Effector memory CD4-positive, alpha-beta T cell (primary cell): ENCODE data around the gene CCNB1IP1.

Experiments used
- DNase-seq, 3 donors: peaks; one replicate each; pipeline ENCODE4 v3.0.0-alpha.2; 2020
- H3K27ac ChIP-seq: 2 replicates; pipeline ENCODE4 v1.7.0; 2013; ENCODE audit warnings: mild to moderate bottlenecking, low read length, moderate library complexity; ENCODE audit not compliant: insufficient read depth, poor library complexity, severe bottlenecking
- H3K27me3 ChIP-seq: replicated peaks from 2 replicates; pipeline ENCODE4 v1.7.0; 2013; ENCODE audit warnings: mild to moderate bottlenecking, low read length; ENCODE audit not compliant: insufficient read depth, control insufficient read depth, poor library complexity, severe bottlenecking
- H3K36me3 ChIP-seq: 2 replicates; pipeline ENCODE4 v1.7.0; 2013; ENCODE audit warnings: mild to moderate bottlenecking, low read length, moderate library complexity; ENCODE audit not compliant: control insufficient read depth, insufficient read depth
- H3K4me1 ChIP-seq: 2 replicates; pipeline ENCODE4 v1.7.0; 2013; ENCODE audit warnings: low read length, mild to moderate bottlenecking; ENCODE audit not compliant: control insufficient read depth, insufficient read depth, poor library complexity, severe bottlenecking
- H3K4me3 ChIP-seq: 2 replicates; pipeline ENCODE4 v1.7.0; 2013; ENCODE audit warnings: low read length, low read depth, mild to moderate bottlenecking; ENCODE audit not compliant: insufficient read depth, poor library complexity, severe bottlenecking
- H3K9me3 ChIP-seq: 2 replicates; pipeline ENCODE4 v1.7.0; 2013; ENCODE audit warnings: mild to moderate bottlenecking, low read length, moderate library complexity; ENCODE audit not compliant: control insufficient read depth
- total RNA-seq, 3 donors: gene quantifications; one replicate each; lab custom pipeline; 2026; lab: John Stamatoyannopoulos, UW

The CCNB1IP1 gene
- 19.8 to 30.6 (median 28.9) reads per million in 3 donors for total RNA-seq

GRCh38 chr14:20332788-20333493 is at the start of gene CCNB1IP1:
Gene CCNB1IP1, minus strand, starts transcription at chr14:20333279. Its CDS starts 16,756 bp downstream, at chr14:20316523.
- Histone ChIP-seq H3K36me3 (no peaks in the 10 kb centered on the region), H3K4me3 (peak within 1 kb of the TSS; percentile 73), H3K27me3 (no peaks in the 10 kb centered on the region), H3K9me3 (no peaks in the 10 kb centered on the region), H3K27ac (peak within 1 kb of the TSS; percentile 60), H3K4me1 (no peaks in the 10 kb centered on the region)
- DNase-seq = peak; percentile 29 to 54 (median 37)

GRCh38 chr14:20382526-20382925 is 49.4 kb upstream of the CCNB1IP1 start:
- H3K27me3 ChIP-seq = no peaks in the 10 kb centered on the region

DNA sequence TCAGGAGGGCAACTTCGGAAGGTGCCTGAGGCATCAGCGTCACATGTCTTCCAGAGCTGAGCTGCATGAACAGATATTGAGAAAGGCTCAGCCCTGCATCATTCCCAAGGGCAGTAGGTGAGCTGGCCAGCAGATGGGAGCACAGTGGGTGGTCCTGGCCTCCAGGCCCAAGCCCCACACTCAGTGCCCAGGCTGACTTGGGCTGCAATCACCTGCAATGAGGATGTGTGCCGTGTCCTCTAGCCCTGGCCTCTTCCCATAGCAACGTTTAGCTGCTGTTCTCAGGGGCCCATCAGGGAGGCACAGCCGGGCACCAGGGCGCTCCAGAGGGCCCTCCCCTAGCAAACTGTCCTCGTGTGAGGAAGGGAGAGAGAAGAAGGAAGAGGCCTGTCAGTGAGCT is 48.3 kb upstream of the CCNB1IP1 start:
- Histone ChIP-seq H3K36me3 (peaks cover 98% of the 10 kb centered on the region), H3K27me3 (no peaks in the 10 kb centered on the region), H3K27ac (no peak overlapping the region), H3K4me1 (no peaks in the 10 kb centered on the region), H3K4me3 (no peak overlapping the region), H3K9me3 (no peaks in the 10 kb centered on the region)
- DNase-seq = no peak

More at GRCh38 chr14:20382526-20382925, 49.4 kb upstream of the CCNB1IP1 start:
- Histone ChIP-seq H3K27ac (no peak overlapping the region), H3K9me3 (no peaks in the 10 kb centered on the region), H3K4me3 (no peak overlapping the region), H3K36me3 (peaks cover 92% of the 10 kb centered on the region), H3K4me1 (no peaks in the 10 kb centered on the region)
- DNase-seq = no peak

GRCh38 chr14:20380681-20381080 is 47.6 kb upstream of the CCNB1IP1 start:
- no peaks in the 10 kb centered on the region for H3K9me3 ChIP-seq
- DNase-seq = no peak
- no peak overlapping the region for H3K4me3 ChIP-seq
- H3K36me3 ChIP-seq = peaks cover 97% of the 10 kb centered on the region
- H3K27ac ChIP-seq = no peak overlapping the region
- no peaks in the 10 kb centered on the region for H3K27me3 ChIP-seq
- H3K4me1 ChIP-seq = no peaks in the 10 kb centered on the region

GRCh38 chr14:20379743-20380142 is 46.7 kb upstream of the CCNB1IP1 start:
- Histone ChIP-seq H3K27ac (no peak overlapping the region), H3K36me3 (peaks cover 95% of the 10 kb centered on the region), H3K9me3 (no peaks in the 10 kb centered on the region), H3K27me3 (no peaks in the 10 kb centered on the region), H3K4me3 (no peak overlapping the region), H3K4me1 (no peaks in the 10 kb centered on the region)
- DNase-seq = no peak

DNA sequence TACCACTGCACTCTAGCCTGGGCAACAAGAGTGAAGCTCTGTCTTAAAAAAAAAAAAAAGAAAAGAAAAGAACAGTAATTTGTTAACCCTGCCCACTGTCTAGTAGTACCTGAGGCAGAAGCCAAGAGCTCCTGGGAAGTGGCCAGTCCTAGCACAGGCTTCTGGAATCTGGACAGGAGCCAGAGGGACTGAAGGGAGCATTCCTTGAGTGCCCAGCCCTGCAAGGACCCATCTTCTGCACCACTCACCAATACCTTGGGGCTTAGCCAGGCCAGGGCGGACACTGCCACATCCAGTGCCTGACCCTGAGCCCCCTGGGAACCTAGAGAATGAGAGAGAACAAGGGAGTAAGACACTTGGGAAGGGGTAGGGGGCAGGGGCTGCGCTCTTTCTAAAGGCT is 44.1 kb upstream of the CCNB1IP1 start:
- H3K9me3 ChIP-seq = no peaks in the 10 kb centered on the region
- no peak for DNase-seq
- H3K36me3 ChIP-seq = peaks cover 95% of the 10 kb centered on the region
- H3K4me1 ChIP-seq = no peaks in the 10 kb centered on the region
- no peak overlapping the region for H3K4me3 ChIP-seq
- no peak overlapping the region for H3K27ac ChIP-seq
- H3K27me3 ChIP-seq = no peaks in the 10 kb centered on the region

DNA sequence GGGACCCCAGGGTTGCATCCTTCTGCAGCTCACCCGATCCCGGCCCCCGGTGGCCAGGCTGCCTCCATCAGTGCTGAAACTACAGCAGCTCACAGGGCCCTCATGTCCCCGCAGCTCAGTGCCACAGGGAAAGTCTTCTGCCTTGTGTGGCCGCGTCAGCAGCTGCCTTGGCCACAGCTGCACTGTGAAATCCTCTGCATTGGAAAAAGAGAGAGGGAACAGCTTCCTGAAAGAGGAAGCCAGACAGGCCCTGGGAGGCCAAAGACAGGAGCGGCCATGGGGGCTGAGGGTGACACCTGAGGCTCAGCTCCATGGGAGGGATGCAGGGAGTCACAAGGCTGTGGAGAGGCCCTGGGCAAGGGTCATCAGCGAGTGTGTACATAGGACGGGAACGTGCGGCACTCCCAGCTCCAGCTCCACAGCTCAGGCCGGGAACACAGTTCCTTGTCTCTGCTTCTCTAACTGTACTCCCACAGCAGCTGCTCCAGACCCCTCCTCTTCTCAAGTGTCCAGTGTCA is 43.1 kb upstream of the CCNB1IP1 start:
- no peak overlapping the region for H3K4me3 ChIP-seq
- DNase-seq = no peak
- peaks cover 95% of the 10 kb centered on the region for H3K36me3 ChIP-seq
- no peaks in the 10 kb centered on the region for H3K4me1 ChIP-seq
- H3K9me3 ChIP-seq = no peaks in the 10 kb centered on the region
- H3K27ac ChIP-seq = no peak overlapping the region
- H3K27me3 ChIP-seq = no peaks in the 10 kb centered on the region

- Histone ChIP-seq H3K4me3 (no peak overlapping the region), H3K27me3 (no peaks in the 10 kb centered on the region), H3K9me3 (no peaks in the 10 kb centered on the region), H3K4me1 (no peaks in the 10 kb centered on the region), H3K36me3 (peaks cover 95% of the 10 kb centered on the region), H3K27ac (no peak overlapping the region)
- DNase-seq = no peak
Measured at GRCh38 chr14:20375471-20375870, 42.4 kb upstream of the CCNB1IP1 start.

DNA sequence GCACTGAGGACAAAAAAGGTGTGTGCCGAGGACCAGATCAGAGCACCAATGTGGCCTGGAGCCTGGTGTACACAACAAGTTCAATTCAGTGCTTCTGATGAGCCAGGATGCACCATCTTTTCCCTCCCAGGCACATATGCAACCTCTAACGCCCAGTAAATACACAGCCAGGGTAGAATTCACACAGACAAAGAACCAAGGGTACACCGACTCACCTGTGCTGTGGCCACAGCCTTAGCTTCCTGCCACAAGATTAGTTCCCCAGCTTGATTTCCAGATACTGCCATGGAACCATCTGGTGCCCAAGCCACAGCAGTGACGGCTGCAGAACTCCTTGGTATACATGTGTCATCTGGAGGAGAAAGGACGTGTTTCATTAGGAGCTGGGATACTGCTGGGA is 39.7 kb upstream of the CCNB1IP1 start:
- no peaks in the 10 kb centered on the region for H3K4me1 ChIP-seq
- H3K36me3 ChIP-seq = peaks cover 87% of the 10 kb centered on the region
- no peaks in the 10 kb centered on the region for H3K27me3 ChIP-seq
- no peaks in the 10 kb centered on the region for H3K9me3 ChIP-seq
- H3K4me3 ChIP-seq = no peak overlapping the region
- H3K27ac ChIP-seq = no peak overlapping the region
- no peak for DNase-seq

DNA sequence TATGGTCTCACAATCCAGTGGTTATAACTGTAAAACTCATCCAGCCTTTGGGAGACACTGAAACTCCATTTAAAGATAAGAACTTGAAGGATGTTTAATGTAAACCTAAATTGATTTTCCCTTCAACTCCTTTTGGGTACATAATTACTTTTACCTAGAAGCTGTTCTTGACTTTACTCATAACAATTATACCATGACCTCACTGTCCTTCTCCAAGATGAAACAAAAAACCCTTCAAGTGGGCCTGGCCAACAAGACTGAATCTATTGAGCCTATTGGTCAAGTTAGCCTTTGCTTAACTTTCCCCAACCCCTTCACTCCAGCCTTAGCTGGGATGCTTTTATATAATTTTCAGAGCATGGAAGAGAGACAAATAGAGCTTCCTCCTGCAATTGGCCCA is 32.8 kb upstream of the CCNB1IP1 start:
- DNase-seq = no peak

More for the DNA sequence above, 32.8 kb upstream of the CCNB1IP1 start:
- Histone ChIP-seq H3K27ac (no peak overlapping the region), H3K4me1 (no peaks in the 10 kb centered on the region), H3K4me3 (no peak overlapping the region), H3K36me3 (peaks cover 40% of the 10 kb centered on the region), H3K27me3 (no peaks in the 10 kb centered on the region), H3K9me3 (no peaks in the 10 kb centered on the region)
